Neural progenitor cell (in vitro differentiated cells): Measurements from ENCODE around the gene DTX1. TPM values are rescaled to one million over a fixed set of nuclear protein-coding genes. Genes with fewer than 3 reads are reported as not detected.

ENCODE experiments used
- DNase-seq: peaks from one replicate; pipeline ENCODE4 v3.0.0-alpha.2; 2016; ENCODE audit warnings: low spot score
- H2AFZ ChIP-seq: fragments of 200-600 bp; sonication (generic); replicated peaks from 2 replicates; pipeline ENCODE4 v1.6.1; 2016; ENCODE audit warnings: antibody characterized with exemption
- H3F3A ChIP-seq: fragments of 200-600 bp; sonication (generic); 2 replicates; pipeline ENCODE4 v1.6.1; 2016; ENCODE audit warnings: antibody characterized with exemption, low read depth
- H3K27ac ChIP-seq: fragments of 200-600 bp; sonication (generic); 2 replicates; pipeline ENCODE4 v1.5.1; 2016; ENCODE audit warnings: mild to moderate bottlenecking
- H3K27me3 ChIP-seq: fragments of 200-600 bp; sonication (generic); 2 replicates; pipeline ENCODE4 v1.6.1; 2016; ENCODE audit warnings: mild to moderate bottlenecking, moderate library complexity
- H3K36me3 ChIP-seq: fragments of 200-600 bp; sonication (generic); 2 replicates; pipeline ENCODE4 v1.5.1; 2016
- H3K4me1 ChIP-seq: fragments of 200-600 bp; sonication (generic); 2 replicates; pipeline ENCODE4 v1.6.1; 2016; ENCODE audit warnings: mixed run types
- H3K4me2 ChIP-seq: fragments of 200-600 bp; sonication (generic); 2 replicates; pipeline ENCODE4 v1.6.1; 2016
- H3K4me3 ChIP-seq: fragments of 200-600 bp; sonication (generic); 2 replicates; pipeline ENCODE4 v1.5.1; 2016
- H3K79me2 ChIP-seq: fragments of 200-600 bp; sonication (generic); 2 replicates; pipeline ENCODE4 v1.6.1; 2016; ENCODE audit warnings: low read depth
- H3K9ac ChIP-seq: fragments of 200-600 bp; sonication (generic); 2 replicates; pipeline ENCODE4 v1.6.1; 2016
- H3K9me3 ChIP-seq: fragments of 200-600 bp; sonication (generic); 2 replicates; pipeline ENCODE4 v1.5.1; 2016; ENCODE audit warnings: low read depth
- H4K20me1 ChIP-seq: fragments of 200-600 bp; sonication (generic); 2 replicates; pipeline ENCODE4 v1.6.1; 2016; ENCODE audit warnings: low read depth
- H3K27ac Mint-ChIP-seq: 3 replicates; pipeline ENCODE4 v1.8.0; 2021; ENCODE audit warnings: mixed read lengths
- H3K27me3 Mint-ChIP-seq: 2 replicates; pipeline ENCODE4 v1.8.0; 2022; ENCODE audit warnings: low read depth, mild to moderate bottlenecking, inconsistent platforms, moderate library complexity, mixed read lengths; ENCODE audit not compliant: insufficient read depth
- H3K36me3 Mint-ChIP-seq: 3 replicates; pipeline ENCODE4 v1.8.0; 2021; ENCODE audit warnings: mixed read lengths
- H3K4me1 Mint-ChIP-seq: 3 replicates; pipeline ENCODE4 v1.8.0; 2021; ENCODE audit warnings: mixed read lengths
- H3K4me3 Mint-ChIP-seq: 3 replicates; pipeline ENCODE4 v1.8.0; 2021; ENCODE audit warnings: mild to moderate bottlenecking, moderate library complexity, mixed read lengths
- H3K9me3 Mint-ChIP-seq: 3 replicates; pipeline ENCODE4 v1.8.0; 2020; ENCODE audit warnings: mixed read lengths
- EZH2 ChIP-seq: fragments of 200-600 bp; sonication (generic); IDR thresholded peaks from 2 replicates; pipeline ENCODE4 v1.6.1; 2017; ENCODE audit warnings: antibody characterized with exemption, mild to moderate bottlenecking, moderate library complexity
- EZH2phosphoT487 ChIP-seq: fragments of 200-600 bp; sonication (generic); IDR thresholded peaks from 2 replicates; pipeline ENCODE4 v1.6.1; 2017; ENCODE audit warnings: antibody characterized with exemption
- total RNA-seq: library from RNA; depleted of rRNA; stranded (reverse); fragments of >200 nt; gene quantifications from 2 replicates; pipeline ENCODE4 v1.2.3, GENCODE V29; 2015; ENCODE audit warnings: low replicate concordance
- TF ChIP-seq, protein P1 (sequence below): fragments of 200-600 bp; sonication (generic); IDR thresholded peaks from 2 replicates; pipeline ENCODE4 v1.5.1; 2017; ENCODE audit warnings: antibody characterized with exemption, mild to moderate bottlenecking

Gene DTX1
- total RNA-seq, 1 donor from 2014 or later: 0.49 TPM

DNA sequence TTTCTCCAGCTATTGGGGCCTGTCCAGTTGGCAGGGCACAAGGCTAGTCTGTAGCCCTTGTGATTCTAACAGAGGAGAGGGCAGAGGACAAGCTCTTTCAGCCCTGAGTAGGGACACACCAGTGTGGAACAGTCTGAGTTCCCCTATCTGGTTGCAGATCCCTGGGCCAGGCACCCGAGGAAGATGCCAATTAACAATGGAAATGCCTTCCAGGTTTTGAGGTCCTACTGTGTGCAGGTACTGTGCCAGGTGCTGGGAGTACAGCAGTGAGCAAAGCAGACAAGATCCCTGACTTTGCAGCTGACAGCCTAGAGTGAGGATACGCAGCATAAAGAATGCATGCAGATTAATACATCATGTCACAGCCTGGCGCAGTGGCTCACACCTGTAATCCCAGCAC lies 17.1 kb downstream of the DTX1 start:
- no peaks in the 10 kb centered on the region for H3K9me3 Mint-ChIP-seq
- Histone ChIP-seq H4K20me1 (peaks cover 47% of the 10 kb centered on the region), H3K4me3 (no peak overlapping the region), H3K27me3 (peaks cover 44% of the 10 kb centered on the region), H3K79me2 (no peaks in the 10 kb centered on the region), H3F3A (no peaks in the 10 kb centered on the region), H3K4me2 (no peak overlapping the region), H3K36me3 (no peaks in the 10 kb centered on the region), H3K9me3 (no peaks in the 10 kb centered on the region), H3K27ac (no peak overlapping the region), H3K4me1 (peaks cover 8% of the 10 kb centered on the region), H2AFZ (no peak overlapping the region), H3K9ac (no peak overlapping the region)
- no peak overlapping the region for H3K4me3 Mint-ChIP-seq
- peaks cover 27% of the 10 kb centered on the region for H3K4me1 Mint-ChIP-seq
- TF ChIP-seq, protein P1, sequence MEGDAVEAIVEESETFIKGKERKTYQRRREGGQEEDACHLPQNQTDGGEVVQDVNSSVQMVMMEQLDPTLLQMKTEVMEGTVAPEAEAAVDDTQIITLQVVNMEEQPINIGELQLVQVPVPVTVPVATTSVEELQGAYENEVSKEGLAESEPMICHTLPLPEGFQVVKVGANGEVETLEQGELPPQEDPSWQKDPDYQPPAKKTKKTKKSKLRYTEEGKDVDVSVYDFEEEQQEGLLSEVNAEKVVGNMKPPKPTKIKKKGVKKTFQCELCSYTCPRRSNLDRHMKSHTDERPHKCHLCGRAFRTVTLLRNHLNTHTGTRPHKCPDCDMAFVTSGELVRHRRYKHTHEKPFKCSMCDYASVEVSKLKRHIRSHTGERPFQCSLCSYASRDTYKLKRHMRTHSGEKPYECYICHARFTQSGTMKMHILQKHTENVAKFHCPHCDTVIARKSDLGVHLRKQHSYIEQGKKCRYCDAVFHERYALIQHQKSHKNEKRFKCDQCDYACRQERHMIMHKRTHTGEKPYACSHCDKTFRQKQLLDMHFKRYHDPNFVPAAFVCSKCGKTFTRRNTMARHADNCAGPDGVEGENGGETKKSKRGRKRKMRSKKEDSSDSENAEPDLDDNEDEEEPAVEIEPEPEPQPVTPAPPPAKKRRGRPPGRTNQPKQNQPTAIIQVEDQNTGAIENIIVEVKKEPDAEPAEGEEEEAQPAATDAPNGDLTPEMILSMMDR: no peak
- TF ChIP-seq EZH2 (no peak), EZH2phosphoT487 (no peak)
- peaks cover 34% of the 10 kb centered on the region for H3K27me3 Mint-ChIP-seq
- DNase-seq: no peak
- H3K27ac Mint-ChIP-seq: no peak overlapping the region
- no peaks in the 10 kb centered on the region for H3K36me3 Mint-ChIP-seq

DNA sequence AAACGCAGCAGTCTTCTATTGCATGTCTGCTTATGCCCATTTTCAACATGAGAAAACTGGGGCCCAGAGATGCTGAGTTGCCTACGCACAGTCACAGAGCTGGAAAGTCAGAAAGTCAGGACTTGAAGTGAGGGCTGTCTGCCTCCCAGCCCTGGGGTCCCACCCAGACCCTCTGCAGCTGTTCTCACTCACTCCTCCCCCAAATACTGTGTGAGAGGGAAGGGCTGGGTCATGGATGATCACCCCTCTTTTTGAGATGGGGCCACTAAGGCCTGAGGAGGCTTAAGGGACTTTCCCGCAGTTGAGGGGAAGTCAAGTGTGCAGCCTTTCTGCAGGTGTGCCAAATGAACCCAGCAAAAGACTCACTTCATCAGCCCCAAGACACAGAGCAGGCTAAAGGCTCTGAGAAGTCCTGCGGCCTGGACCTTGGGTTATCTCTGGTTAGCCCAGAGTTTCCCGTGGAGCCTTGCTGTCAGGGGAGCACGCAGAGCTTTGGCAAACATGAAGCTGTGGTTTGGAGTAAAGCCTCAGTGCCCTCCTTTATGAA lies 18.7 kb downstream of the DTX1 start:
- Histone ChIP-seq H3K9ac (no peak overlapping the region), H3K27ac (no peak overlapping the region), H3K4me2 (no peak overlapping the region), H3K27me3 (peaks cover 58% of the 10 kb centered on the region), H3K9me3 (no peaks in the 10 kb centered on the region), H3F3A (no peaks in the 10 kb centered on the region), H3K79me2 (no peaks in the 10 kb centered on the region), H4K20me1 (peaks cover 47% of the 10 kb centered on the region), H3K4me1 (peaks cover 8% of the 10 kb centered on the region), H3K4me3 (no peak overlapping the region), H2AFZ (no peak overlapping the region), H3K36me3 (no peaks in the 10 kb centered on the region)
- TF ChIP-seq, protein P1: no peak
- TF ChIP-seq EZH2: no peak
- no peak for TF ChIP-seq EZH2phosphoT487
- no peak for DNase-seq
- Mint-ChIP-seq H3K27ac (no peak overlapping the region), H3K9me3 (no peaks in the 10 kb centered on the region), H3K4me3 (no peak overlapping the region), H3K4me1 (peaks cover 24% of the 10 kb centered on the region), H3K27me3 (peaks cover 46% of the 10 kb centered on the region), H3K36me3 (no peaks in the 10 kb centered on the region)

DNA sequence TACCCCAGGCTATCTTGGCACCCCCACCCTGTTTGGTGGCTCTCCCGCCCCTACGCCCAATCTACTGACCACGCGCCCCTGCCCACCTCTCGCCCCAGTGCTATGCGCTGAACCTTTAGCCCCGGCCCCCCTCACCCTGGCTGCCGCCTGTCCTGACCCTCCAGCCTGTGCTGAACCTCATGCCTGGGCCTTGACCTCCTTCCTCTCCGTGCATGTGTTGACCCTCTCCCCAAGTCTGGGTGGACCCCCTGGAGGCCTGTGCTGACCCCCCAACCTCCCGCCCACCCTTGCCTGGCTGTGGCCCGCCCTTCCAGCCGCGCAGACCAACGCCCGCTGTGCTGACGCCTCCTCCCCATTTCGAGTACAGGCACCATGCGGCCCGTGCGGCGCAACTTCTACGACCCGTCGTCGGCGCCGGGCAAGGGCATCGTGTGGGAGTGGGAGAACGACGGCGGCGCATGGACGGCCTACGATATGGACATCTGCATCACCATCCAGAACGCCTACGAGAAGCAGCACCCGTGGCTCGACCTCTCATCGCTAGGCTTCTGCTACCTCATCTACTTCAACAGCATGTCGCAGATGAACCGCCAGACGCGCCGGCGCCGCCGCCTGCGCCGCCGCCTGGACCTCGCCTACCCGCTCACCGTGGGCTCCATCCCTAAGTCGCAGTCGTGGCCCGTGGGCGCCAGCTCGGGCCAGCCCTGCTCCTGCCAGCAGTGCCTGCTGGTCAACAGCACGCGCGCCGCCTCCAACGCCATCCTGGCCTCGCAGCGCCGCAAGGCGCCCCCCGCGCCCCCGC lies 20.7 kb downstream of the DTX1 start:
- DNase-seq: peak; percentile 34
- Histone ChIP-seq H3K4me3 (peak overlapping the region; percentile 49), H3K27ac (no peak overlapping the region), H3K9ac (no peak overlapping the region), H3K79me2 (no peaks in the 10 kb centered on the region), H4K20me1 (peaks cover 29% of the 10 kb centered on the region), H3K27me3 (peaks cover 65% of the 10 kb centered on the region), H3K4me1 (no peaks in the 10 kb centered on the region), H3K4me2 (peak overlapping the region; percentile 86), H3K36me3 (no peaks in the 10 kb centered on the region), H3F3A (no peaks in the 10 kb centered on the region), H2AFZ (no peak overlapping the region), H3K9me3 (no peaks in the 10 kb centered on the region)
- no peaks in the 10 kb centered on the region for H3K9me3 Mint-ChIP-seq
- H3K27me3 Mint-ChIP-seq: peaks cover 51% of the 10 kb centered on the region
- peak; percentile 92 for TF ChIP-seq EZH2
- TF ChIP-seq, protein P1: no peak
- TF ChIP-seq EZH2phosphoT487: peak; percentile 82
- no peak overlapping the region for H3K27ac Mint-ChIP-seq
- peaks cover 15% of the 10 kb centered on the region for H3K4me1 Mint-ChIP-seq
- H3K36me3 Mint-ChIP-seq: no peaks in the 10 kb centered on the region
- no peak overlapping the region for H3K4me3 Mint-ChIP-seq
